HCT116 (cell line): ENCODE measurements around the gene SORCS2. TPM values are rescaled to one million over a fixed set of nuclear protein-coding genes. Genes with fewer than 3 reads are reported as not detected.

Experiments
- ATAC-seq: fragments of 200-7000 bp; cut with Tn5 transposase; 2 replicates; pipeline ENCODE4 v1.9.1; 2020; ENCODE audit warnings: mild to moderate bottlenecking, moderate library complexity
- BruUV-seq: library from RNA; stranded (reverse); fragments of 400-500 nt; replicated peaks from 2 replicates; lab custom pipeline; 2021; lab: Mats Ljungman, UMichigan
- CTCF ChIA-PET: fragments of 300-600 bp; sonication (Branson Sonifier 250); formaldehyde crosslinking; loops from one replicate; lab custom pipeline; 2021; ENCODE audit warnings: antibody characterized with exemption; lab: Charles Lee
- POLR2A ChIA-PET: fragments of 300-600, 350-600 bp; sonication (Branson Sonifier 250); formaldehyde crosslinking; loops from one replicate; lab custom pipeline; 2021; ENCODE audit warnings: antibody characterized with exemption; lab: Charles Lee
- RAD21 ChIA-PET, 2 experiments: fragments of 300-600 bp; sonication (Branson Sonifier 250); formaldehyde crosslinking; loops; one replicate each; lab custom pipeline; 2023; ENCODE audit warnings: low total read pairs in 2 of 2; ENCODE audit not compliant: uncharacterized antibody in 2 of 2, unreplicated experiment in 2 of 2, low non-redundant PET in 1 of 2; lab: Charles Lee
- DNase-seq: peaks from one replicate; pipeline ENCODE4 v3.0.0-alpha.2; 2010; ENCODE audit warnings: low read depth, low spot score
- H2AFZ ChIP-seq: fragments of 200-600 bp; shearing (Covaris generic), sonication (generic); 2 replicates; pipeline ENCODE4 v1.6.1; 2017; ENCODE audit warnings: low read depth, mixed run types, mixed read lengths, antibody characterized with exemption, low read length; ENCODE audit not compliant: poor library complexity, severe bottlenecking
- H3K27ac ChIP-seq: 2 replicates; pipeline ENCODE4 v1.5.1; 2012; ENCODE audit warnings: low read depth, low read length
- H3K27me3 ChIP-seq: fragments of 200-600 bp; sonication (generic); 2 replicates; pipeline ENCODE4 v1.6.1; 2016; ENCODE audit warnings: mixed run types, low read length, mixed read lengths; ENCODE audit not compliant: insufficient read depth
- H3K36me3 ChIP-seq, 2 experiments: fragments of 200-500 bp in 1 of 2; fragments of 200-600 bp in 1 of 2; sonication (Bioruptor generic) in 1 of 2; sonication (generic) in 1 of 2; 2 replicates each; pipeline versions ENCODE4 v1.5.1 to v1.6.1; 2014 to 2016; ENCODE audit warnings: low read length in 2 of 2, inconsistent platforms in 1 of 2, mixed read lengths in 1 of 2, mixed run types in 1 of 2; ENCODE audit not compliant: insufficient read depth in 2 of 2, control insufficient read depth in 1 of 2
- H3K4me1 ChIP-seq, 2 experiments: fragments of 200-600 bp in 1 of 2; sonication (generic) in 1 of 2; 2 replicates each; pipeline versions ENCODE4 v1.5.1 to v1.6.1; 2012 to 2017; ENCODE audit warnings: low read length in 2 of 2, inconsistent platforms in 1 of 2, mild to moderate bottlenecking in 1 of 2, mixed read lengths in 1 of 2, mixed run types in 1 of 2, moderate library complexity in 1 of 2; ENCODE audit not compliant: insufficient read depth in 2 of 2, control insufficient read depth in 1 of 2
- H3K4me2 ChIP-seq: fragments of 200-600 bp; sonication (generic); 2 replicates; pipeline ENCODE4 v1.6.1; 2017; ENCODE audit warnings: mixed run types, low read length, mixed read lengths
- H3K4me3 ChIP-seq, 2 experiments: fragments of 200-600 bp in 1 of 2; sonication (generic) in 1 of 2; replicated peaks in 1 of 2; 2 replicates each; pipeline ENCODE4 v1.5.1; 2011 to 2016; ENCODE audit warnings: low read length in 2 of 2, control low read depth in 1 of 2, low read depth in 1 of 2, mild to moderate bottlenecking in 1 of 2, mixed read lengths in 1 of 2, mixed run types in 1 of 2
- H3K79me2 ChIP-seq: fragments of 200-600 bp; sonication (generic); 2 replicates; pipeline ENCODE4 v1.6.1; 2017; ENCODE audit warnings: mild to moderate bottlenecking, mixed run types, low read length, moderate library complexity, mixed read lengths; ENCODE audit not compliant: insufficient read depth
- H3K9ac ChIP-seq: fragments of 200-600 bp; sonication (generic); 2 replicates; pipeline ENCODE4 v1.6.1; 2016; ENCODE audit warnings: low read length, mixed read lengths
- H3K9me2 ChIP-seq: fragments of 200-600 bp; sonication (generic), shearing (Covaris generic); 2 replicates; pipeline ENCODE4 v1.6.1; 2017; ENCODE audit warnings: mixed run types, mild to moderate bottlenecking, moderate library complexity; ENCODE audit not compliant: insufficient read depth
- H3K9me3 ChIP-seq, 2 experiments: fragments of 200-500 bp in 1 of 2; fragments of 200-600 bp in 1 of 2; sonication (Bioruptor generic) in 1 of 2; sonication (generic) in 1 of 2; 2 replicates each; pipeline ENCODE4 v1.6.1; 2014 to 2017; ENCODE audit warnings: low read length in 2 of 2, mixed read lengths in 2 of 2, inconsistent platforms in 1 of 2, low read depth in 1 of 2, mild to moderate bottlenecking in 1 of 2, mixed run types in 1 of 2, moderate library complexity in 1 of 2; ENCODE audit not compliant: control insufficient read depth in 1 of 2, insufficient read depth in 1 of 2
- H4K20me1 ChIP-seq: fragments of 200-600 bp; sonication (generic), shearing (Covaris generic); 2 replicates; pipeline ENCODE4 v1.6.1; 2017; ENCODE audit warnings: mixed run types, mild to moderate bottlenecking, moderate library complexity; ENCODE audit not compliant: insufficient read depth
- CEBPB ChIP-seq: IDR thresholded peaks from 2 replicates; pipeline ENCODE4 v1.6.1; 2012; ENCODE audit warnings: low read depth
- CTCF ChIP-seq, 3 experiments: fragments of 200-600 bp in 1 of 3; sonication (generic) in 1 of 3; IDR thresholded peaks in 2 of 3; conservative IDR thresholded peaks in 1 of 3; 2 replicates each; pipeline ENCODE4 v1.5.1; 2012 to 2017; ENCODE audit warnings: low read depth in 2 of 3, low read length in 2 of 3, antibody characterized with exemption in 1 of 3, borderline replicate concordance in 1 of 3, control low read depth in 1 of 3, mild to moderate bottlenecking in 1 of 3, mixed read lengths in 1 of 3, mixed run types in 1 of 3, moderate library complexity in 1 of 3; ENCODE audit not compliant: insufficient read depth in 1 of 3
- EGR1 ChIP-seq: IDR thresholded peaks from 2 replicates; pipeline ENCODE4 v1.6.1; 2012; ENCODE audit warnings: low read depth
- ELF1 ChIP-seq: IDR thresholded peaks from 2 replicates; pipeline ENCODE4 v1.6.1; 2012; ENCODE audit warnings: low read depth, borderline replicate concordance
- EZH2 ChIP-seq: fragments of 200-600 bp; sonication (generic); IDR thresholded peaks from 2 replicates; pipeline ENCODE4 v1.6.1; 2017; ENCODE audit warnings: antibody characterized with exemption, mixed run types
- EZH2phosphoT487 ChIP-seq: fragments of 200-600 bp; IDR thresholded peaks from 2 replicates; pipeline ENCODE4 v1.6.1; 2018; ENCODE audit warnings: antibody characterized with exemption, borderline replicate concordance
- FOSL1 ChIP-seq: IDR thresholded peaks from 2 replicates; pipeline ENCODE4 v1.6.1; 2012; ENCODE audit warnings: low read depth
- MAX ChIP-seq: IDR thresholded peaks from 2 replicates; pipeline ENCODE4 v1.6.1; 2012
- POLR2A ChIP-seq: IDR thresholded peaks from 2 replicates; pipeline ENCODE4 v1.7.0; 2011; ENCODE audit warnings: borderline replicate concordance; ENCODE audit not compliant: insufficient read depth, insufficient read length; ENCODE audit errors: extremely low read depth
- POLR2AphosphoS5 ChIP-seq: IDR thresholded peaks from 2 replicates; pipeline ENCODE4 v1.6.1; 2011; ENCODE audit warnings: mild to moderate bottlenecking, low read depth, low read length, moderate library complexity
- RAD21 ChIP-seq: IDR thresholded peaks from 2 replicates; pipeline ENCODE4 v1.6.1; 2012; ENCODE audit warnings: low read depth, mild to moderate bottlenecking
- SIN3A ChIP-seq: IDR thresholded peaks from 2 replicates; pipeline ENCODE4 v1.6.1; 2012; ENCODE audit warnings: low read depth
- TCF7L2 ChIP-seq: IDR thresholded peaks from 2 replicates; pipeline ENCODE4 v1.7.0; 2011; ENCODE audit warnings: borderline replicate concordance, inconsistent platforms; ENCODE audit not compliant: insufficient read depth, insufficient read length; ENCODE audit errors: extremely low read depth
- ZFX ChIP-seq: fragments of 450-650 bp; IDR thresholded peaks from 2 replicates; pipeline ENCODE4 v1.6.1; 2017
- intact Hi-C: fragments of 100-400 bp; cut with micrococcal nuclease; formaldehyde crosslinking; loops from 2 replicates; pipeline ENCODE4 v1.10.0; 2022
- total RNA-seq: library from RNA; stranded (reverse); gene quantifications from one replicate; pipeline ENCODE4 v1.2.1, GENCODE V29; 2021; ENCODE audit not compliant: unreplicated experiment
- TF ChIP-seq, protein P1 (sequence below): IDR thresholded peaks from 2 replicates; pipeline ENCODE4 v1.6.1; 2011; ENCODE audit warnings: mild to moderate bottlenecking, low read length, moderate library complexity; ENCODE audit not compliant: insufficient replicate concordance; ENCODE audit errors: extremely low read depth
- TF ChIP-seq, protein P2 (sequence below): IDR thresholded peaks from 2 replicates; pipeline ENCODE4 v1.6.1; 2012

The SORCS2 gene
- total RNA-seq, 1 experiment from 2014 or later: 0.37 TPM

GRCh38 chr4:7287274-7287917 is 95.1 kb downstream of the SORCS2 start:
- RAD21 ChIA-PET: no interaction called here
- no peak for ATAC-seq
- intact Hi-C loops: no loop called here

DNA sequence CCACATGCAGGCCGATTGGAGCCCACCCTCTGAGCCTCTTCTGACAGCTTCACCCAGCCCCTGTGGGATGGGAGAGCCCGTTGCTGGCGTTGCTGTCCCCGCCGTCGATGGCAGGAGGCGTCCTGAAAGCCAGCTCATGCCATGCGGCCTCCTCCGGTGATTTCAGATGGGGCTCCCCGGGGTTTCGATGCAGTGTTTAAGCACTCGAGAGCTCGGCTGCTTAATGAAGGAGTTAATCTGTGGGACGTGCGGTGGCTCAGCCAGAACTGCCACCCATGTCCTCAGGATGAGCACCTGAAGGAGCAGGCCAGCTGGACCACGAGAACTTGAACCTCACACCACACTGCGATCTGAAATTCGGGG is 95.6 kb downstream of the SORCS2 start:
- Histone ChIP-seq H2AFZ (no peak overlapping the region), H3K9ac (no peak overlapping the region), H3K9me2 (no peaks in the 10 kb centered on the region), H3K36me3 (no peaks in the 10 kb centered on the region), H3K4me3 (no peak overlapping the region), H3K9me3 (no peaks in the 10 kb centered on the region), H3K4me2 (no peak overlapping the region), H3K27ac (no peak overlapping the region), H3K79me2 (no peaks in the 10 kb centered on the region), H3K27me3 (0 out of 2 replicates have a peak, but pooled peaks cover 5% of the 10 kb centered on the region), H4K20me1 (no peaks in the 10 kb centered on the region), H3K4me1 (no peaks in the 10 kb centered on the region)
- DNase-seq: no peak
- RAD21 ChIA-PET: no interaction called here
- BruUV-seq: no TSS peak
- intact Hi-C loops: no loop called here
- POLR2A ChIA-PET: no interaction called here
- CTCF ChIA-PET: no interaction called here
- no peak for ATAC-seq
- no peak for TF ChIP-seq POLR2AphosphoS5
- TF ChIP-seq RAD21: no peak
- TF ChIP-seq EZH2: no peak
- TF ChIP-seq CTCF (IDR thresholded peaks at IDR 0.05 in 2 of 3, conservative IDR thresholded peaks at IDR 0.05 in 1 of 3; ENCODE audit: borderline replicate concordance in 1 of 3, insufficient read depth in 1 of 3, low read depth in 2 of 3, low read length in 2 of 3): no peak
- no peak for TF ChIP-seq POLR2A
- TF ChIP-seq CEBPB: no peak
- TF ChIP-seq, protein P1, sequence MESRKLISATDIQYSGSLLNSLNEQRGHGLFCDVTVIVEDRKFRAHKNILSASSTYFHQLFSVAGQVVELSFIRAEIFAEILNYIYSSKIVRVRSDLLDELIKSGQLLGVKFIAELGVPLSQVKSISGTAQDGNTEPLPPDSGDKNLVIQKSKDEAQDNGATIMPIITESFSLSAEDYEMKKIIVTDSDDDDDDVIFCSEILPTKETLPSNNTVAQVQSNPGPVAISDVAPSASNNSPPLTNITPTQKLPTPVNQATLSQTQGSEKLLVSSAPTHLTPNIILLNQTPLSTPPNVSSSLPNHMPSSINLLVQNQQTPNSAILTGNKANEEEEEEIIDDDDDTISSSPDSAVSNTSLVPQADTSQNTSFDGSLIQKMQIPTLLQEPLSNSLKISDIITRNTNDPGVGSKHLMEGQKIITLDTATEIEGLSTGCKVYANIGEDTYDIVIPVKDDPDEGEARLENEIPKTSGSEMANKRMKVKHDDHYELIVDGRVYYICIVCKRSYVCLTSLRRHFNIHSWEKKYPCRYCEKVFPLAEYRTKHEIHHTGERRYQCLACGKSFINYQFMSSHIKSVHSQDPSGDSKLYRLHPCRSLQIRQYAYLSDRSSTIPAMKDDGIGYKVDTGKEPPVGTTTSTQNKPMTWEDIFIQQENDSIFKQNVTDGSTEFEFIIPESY: no peak
- no peak for TF ChIP-seq ELF1
- no peak for TF ChIP-seq TCF7L2
- no peak for TF ChIP-seq FOSL1
- no peak for TF ChIP-seq EGR1
- no peak for TF ChIP-seq ZFX
- no peak for TF ChIP-seq MAX
- TF ChIP-seq EZH2phosphoT487: no peak
- TF ChIP-seq, protein P2, sequence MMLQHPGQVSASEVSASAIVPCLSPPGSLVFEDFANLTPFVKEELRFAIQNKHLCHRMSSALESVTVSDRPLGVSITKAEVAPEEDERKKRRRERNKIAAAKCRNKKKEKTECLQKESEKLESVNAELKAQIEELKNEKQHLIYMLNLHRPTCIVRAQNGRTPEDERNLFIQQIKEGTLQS: no peak

More at GRCh38 chr4:7287274-7287917, 95.1 kb downstream of the SORCS2 start:
- no peaks in the 10 kb centered on the region for H3K36me3 ChIP-seq
- no peaks in the 10 kb centered on the region for H3K79me2 ChIP-seq
- TF ChIP-seq, protein P2: no peak
- no peak for TF ChIP-seq SIN3A
- TF ChIP-seq, all 23 proteins: peak for 0
- no TSS peak for BruUV-seq
- H2AFZ ChIP-seq: no peak overlapping the region
- no peak overlapping the region for H3K9ac ChIP-seq
- no peaks in the 10 kb centered on the region for H3K9me3 ChIP-seq
- no peak overlapping the region for H3K4me2 ChIP-seq
- H3K9me2 ChIP-seq: no peaks in the 10 kb centered on the region
- no peaks in the 10 kb centered on the region for H4K20me1 ChIP-seq
- H3K27me3 ChIP-seq: 0 out of 2 replicates have a peak, but pooled peaks cover 5% of the 10 kb centered on the region
- POLR2A ChIA-PET: no interaction called here
- no peaks in the 10 kb centered on the region for H3K4me1 ChIP-seq
- H3K4me3 ChIP-seq: no peak overlapping the region
- DNase-seq: no peak
- CTCF ChIA-PET: no interaction called here
- no peak overlapping the region for H3K27ac ChIP-seq
